Peyer's patch (tissue), 4 donors: ENCODE results near the gene CELSR2.

Experiments used
- CTCF ChIP-seq, 6 experiments: fragments of 450-650 bp in 4 of 6; fragments of 200-600 bp in 2 of 6; sonication (generic) in 1 of 6; IDR thresholded peaks; one replicate each; pipeline ENCODE4 v1.5.1; 2017 to 2019; ENCODE audit warnings: antibody characterized with exemption in 6 of 6, mild to moderate bottlenecking in 3 of 6, moderate library complexity in 1 of 6
- POLR2A ChIP-seq, 2 donors: fragments of 450-650 bp; IDR thresholded peaks; one replicate each; pipeline ENCODE4 v1.5.1; 2017; ENCODE audit warnings: antibody characterized with exemption in 2 of 2, mild to moderate bottlenecking in 2 of 2, moderate library complexity in 2 of 2

- TF ChIP-seq CTCF (IDR thresholded peaks at IDR 0.05) (no peak), POLR2A (IDR thresholded peaks at IDR 0.05) (no peak)
Measured at GRCh38 chr1:109258481-109259466, 9.4 kb downstream of the CELSR2 start.
